Measurements from ENCODE around the gene GRID2. TPM values are rescaled to one million over a fixed set of nuclear protein-coding genes. Genes with fewer than 3 reads are reported as not detected.

The GRID2 gene
- total and polyA plus RNA-seq, 2 of the 13 experiments (the other 11 are each of a cell fraction or from before 2014, with no cell fraction given): not detected

DNA sequence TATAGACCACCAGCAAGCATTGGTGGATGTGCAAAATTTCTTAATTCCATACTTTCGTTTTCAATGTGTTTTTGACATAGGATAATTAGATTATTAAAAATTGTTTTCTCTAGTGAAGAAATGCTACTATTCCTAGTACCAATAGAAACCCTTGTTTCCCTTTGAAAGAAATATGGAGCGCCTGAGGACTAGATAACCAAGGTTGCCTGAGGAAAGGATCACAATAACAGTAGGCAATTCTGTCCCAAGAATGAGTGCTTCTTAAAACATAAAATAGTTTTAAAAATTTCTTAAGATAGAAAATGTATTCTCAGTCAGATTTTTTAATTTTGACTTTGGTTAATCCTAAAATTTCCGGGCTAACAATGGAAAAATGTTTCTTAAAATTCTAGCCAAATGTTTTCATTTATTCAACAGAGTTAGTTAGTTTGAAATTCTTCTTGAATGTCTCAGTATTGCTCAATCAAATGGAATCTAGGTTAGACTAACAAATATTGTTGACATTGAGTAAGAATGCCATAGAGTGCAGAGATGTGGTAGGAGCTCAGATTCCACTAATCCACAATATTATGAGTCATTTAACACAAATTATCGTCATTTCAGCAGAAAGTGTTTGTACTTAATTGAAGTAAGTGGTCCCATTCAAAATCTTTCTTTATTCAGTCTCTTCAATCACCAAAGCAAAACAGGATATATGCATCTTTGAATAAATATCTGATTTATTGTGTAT is 666.0 kb downstream of the GRID2 start (continued):
- TF ChIP-seq, protein P1, sequence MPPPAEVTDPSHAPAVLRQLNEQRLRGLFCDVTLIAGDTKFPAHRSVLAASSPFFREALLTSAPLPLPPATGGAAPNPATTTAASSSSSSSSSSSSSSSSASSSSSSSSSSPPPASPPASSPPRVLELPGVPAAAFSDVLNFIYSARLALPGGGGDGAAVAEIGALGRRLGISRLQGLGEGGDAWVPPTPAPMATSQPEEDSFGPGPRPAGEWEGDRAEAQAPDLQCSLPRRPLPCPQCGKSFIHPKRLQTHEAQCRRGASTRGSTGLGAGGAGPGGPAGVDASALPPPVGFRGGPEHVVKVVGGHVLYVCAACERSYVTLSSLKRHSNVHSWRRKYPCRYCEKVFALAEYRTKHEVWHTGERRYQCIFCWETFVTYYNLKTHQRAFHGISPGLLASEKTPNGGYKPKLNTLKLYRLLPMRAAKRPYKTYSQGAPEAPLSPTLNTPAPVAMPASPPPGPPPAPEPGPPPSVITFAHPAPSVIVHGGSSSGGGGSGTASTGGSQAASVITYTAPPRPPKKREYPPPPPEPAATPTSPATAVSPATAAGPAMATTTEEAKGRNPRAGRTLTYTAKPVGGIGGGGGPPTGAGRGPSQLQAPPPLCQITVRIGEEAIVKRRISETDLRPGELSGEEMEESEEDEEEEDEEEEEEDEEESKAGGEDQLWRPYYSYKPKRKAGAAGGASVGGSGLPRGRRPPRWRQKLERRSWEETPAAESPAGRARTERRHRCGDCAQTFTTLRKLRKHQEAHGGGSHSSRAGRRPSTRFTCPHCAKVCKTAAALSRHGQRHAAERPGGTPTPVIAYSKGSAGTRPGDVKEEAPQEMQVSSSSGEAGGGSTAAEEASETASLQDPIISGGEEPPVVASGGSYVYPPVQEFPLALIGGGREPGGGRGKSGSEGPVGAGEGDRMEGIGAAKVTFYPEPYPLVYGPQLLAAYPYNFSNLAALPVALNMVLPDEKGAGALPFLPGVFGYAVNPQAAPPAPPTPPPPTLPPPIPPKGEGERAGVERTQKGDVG (CRISPR knock-in tag; IDR thresholded peaks at IDR 0.05; ENCODE audit: borderline replicate concordance): no peak
- TF ChIP-seq KLF13 (CRISPR knock-in tag; IDR thresholded peaks at IDR 0.05) (no peak), MAF1 (CRISPR knock-in tag; IDR thresholded peaks at IDR 0.05; ENCODE audit: borderline replicate concordance) (no peak), ZFP41 (CRISPR knock-in tag; IDR thresholded peaks at IDR 0.05; ENCODE audit: borderline replicate concordance) (no peak), MLLT10 (CRISPR knock-in tag; IDR thresholded peaks at IDR 0.05) (no peak), ZFX (CRISPR knock-in tag; IDR thresholded peaks at IDR 0.05; ENCODE audit: low read depth) (no peak), MED13 (CRISPR knock-in tag; IDR thresholded peaks at IDR 0.05) (no peak), SSRP1 (CRISPR knock-in tag; IDR thresholded peaks at IDR 0.05) (no peak), U2AF1 (optimal IDR thresholded peaks at IDR 0.05; ENCODE audit: low read depth, low read length) (no peak), FOXK1 (CRISPR knock-in tag; IDR thresholded peaks at IDR 0.05; ENCODE audit: borderline replicate concordance, low read depth) (peak; percentile 63; the same call in 1 of the 2 replicates), RARA (CRISPR knock-in tag; IDR thresholded peaks at IDR 0.05) (peak; percentile 62), ZNF564 (CRISPR knock-in tag; IDR thresholded peaks at IDR 0.05) (no peak)
- TF ChIP-seq, protein P2, sequence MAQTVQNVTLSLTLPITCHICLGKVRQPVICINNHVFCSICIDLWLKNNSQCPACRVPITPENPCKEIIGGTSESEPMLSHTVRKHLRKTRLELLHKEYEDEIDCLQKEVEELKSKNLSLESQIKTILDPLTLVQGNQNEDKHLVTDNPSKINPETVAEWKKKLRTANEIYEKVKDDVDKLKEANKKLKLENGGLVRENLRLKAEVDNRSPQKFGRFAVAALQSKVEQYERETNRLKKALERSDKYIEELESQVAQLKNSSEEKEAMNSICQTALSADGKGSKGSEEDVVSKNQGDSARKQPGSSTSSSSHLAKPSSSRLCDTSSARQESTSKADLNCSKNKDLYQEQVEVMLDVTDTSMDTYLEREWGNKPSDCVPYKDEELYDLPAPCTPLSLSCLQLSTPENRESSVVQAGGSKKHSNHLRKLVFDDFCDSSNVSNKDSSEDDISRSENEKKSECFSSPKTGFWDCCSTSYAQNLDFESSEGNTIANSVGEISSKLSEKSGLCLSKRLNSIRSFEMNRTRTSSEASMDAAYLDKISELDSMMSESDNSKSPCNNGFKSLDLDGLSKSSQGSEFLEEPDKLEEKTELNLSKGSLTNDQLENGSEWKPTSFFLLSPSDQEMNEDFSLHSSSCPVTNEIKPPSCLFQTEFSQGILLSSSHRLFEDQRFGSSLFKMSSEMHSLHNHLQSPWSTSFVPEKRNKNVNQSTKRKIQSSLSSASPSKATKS (CRISPR knock-in tag; IDR thresholded peaks at IDR 0.05): no peak
- TF ChIP-seq, protein P3, sequence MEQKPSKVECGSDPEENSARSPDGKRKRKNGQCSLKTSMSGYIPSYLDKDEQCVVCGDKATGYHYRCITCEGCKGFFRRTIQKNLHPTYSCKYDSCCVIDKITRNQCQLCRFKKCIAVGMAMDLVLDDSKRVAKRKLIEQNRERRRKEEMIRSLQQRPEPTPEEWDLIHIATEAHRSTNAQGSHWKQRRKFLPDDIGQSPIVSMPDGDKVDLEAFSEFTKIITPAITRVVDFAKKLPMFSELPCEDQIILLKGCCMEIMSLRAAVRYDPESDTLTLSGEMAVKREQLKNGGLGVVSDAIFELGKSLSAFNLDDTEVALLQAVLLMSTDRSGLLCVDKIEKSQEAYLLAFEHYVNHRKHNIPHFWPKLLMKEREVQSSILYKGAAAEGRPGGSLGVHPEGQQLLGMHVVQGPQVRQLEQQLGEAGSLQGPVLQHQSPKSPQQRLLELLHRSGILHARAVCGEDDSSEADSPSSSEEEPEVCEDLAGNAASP (CRISPR knock-in tag; IDR thresholded peaks at IDR 0.05; ENCODE audit: borderline replicate concordance): no peak
- TF ChIP-seq, protein P4, sequence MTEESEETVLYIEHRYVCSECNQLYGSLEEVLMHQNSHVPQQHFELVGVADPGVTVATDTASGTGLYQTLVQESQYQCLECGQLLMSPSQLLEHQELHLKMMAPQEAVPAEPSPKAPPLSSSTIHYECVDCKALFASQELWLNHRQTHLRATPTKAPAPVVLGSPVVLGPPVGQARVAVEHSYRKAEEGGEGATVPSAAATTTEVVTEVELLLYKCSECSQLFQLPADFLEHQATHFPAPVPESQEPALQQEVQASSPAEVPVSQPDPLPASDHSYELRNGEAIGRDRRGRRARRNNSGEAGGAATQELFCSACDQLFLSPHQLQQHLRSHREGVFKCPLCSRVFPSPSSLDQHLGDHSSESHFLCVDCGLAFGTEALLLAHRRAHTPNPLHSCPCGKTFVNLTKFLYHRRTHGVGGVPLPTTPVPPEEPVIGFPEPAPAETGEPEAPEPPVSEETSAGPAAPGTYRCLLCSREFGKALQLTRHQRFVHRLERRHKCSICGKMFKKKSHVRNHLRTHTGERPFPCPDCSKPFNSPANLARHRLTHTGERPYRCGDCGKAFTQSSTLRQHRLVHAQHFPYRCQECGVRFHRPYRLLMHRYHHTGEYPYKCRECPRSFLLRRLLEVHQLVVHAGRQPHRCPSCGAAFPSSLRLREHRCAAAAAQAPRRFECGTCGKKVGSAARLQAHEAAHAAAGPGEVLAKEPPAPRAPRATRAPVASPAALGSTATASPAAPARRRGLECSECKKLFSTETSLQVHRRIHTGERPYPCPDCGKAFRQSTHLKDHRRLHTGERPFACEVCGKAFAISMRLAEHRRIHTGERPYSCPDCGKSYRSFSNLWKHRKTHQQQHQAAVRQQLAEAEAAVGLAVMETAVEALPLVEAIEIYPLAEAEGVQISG (CRISPR knock-in tag; IDR thresholded peaks at IDR 0.05): no peak
- TF ChIP-seq, protein P5, sequence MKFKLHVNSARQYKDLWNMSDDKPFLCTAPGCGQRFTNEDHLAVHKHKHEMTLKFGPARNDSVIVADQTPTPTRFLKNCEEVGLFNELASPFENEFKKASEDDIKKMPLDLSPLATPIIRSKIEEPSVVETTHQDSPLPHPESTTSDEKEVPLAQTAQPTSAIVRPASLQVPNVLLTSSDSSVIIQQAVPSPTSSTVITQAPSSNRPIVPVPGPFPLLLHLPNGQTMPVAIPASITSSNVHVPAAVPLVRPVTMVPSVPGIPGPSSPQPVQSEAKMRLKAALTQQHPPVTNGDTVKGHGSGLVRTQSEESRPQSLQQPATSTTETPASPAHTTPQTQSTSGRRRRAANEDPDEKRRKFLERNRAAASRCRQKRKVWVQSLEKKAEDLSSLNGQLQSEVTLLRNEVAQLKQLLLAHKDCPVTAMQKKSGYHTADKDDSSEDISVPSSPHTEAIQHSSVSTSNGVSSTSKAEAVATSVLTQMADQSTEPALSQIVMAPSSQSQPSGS (CRISPR knock-in tag; IDR thresholded peaks at IDR 0.05): peak; percentile 61; the same call in 1 of the 2 replicates

Data from HepG2 (cell line).